Stimulated activated CD8-positive, alpha-beta memory T cell treated with anti-CD3 and anti-CD28 coated beads, Interleukin-12 subunit alpha, Interleukin-12 subunit beta, amount 100 ng/mL, for 1 hour (primary cell): ENCODE data around the gene ABHD17C.

Experiments used
- DNase-seq: peaks from one replicate; pipeline ENCODE4 v3.0.0-alpha.2; 2020; ENCODE audit warnings: low read depth

The ABHD17C gene

GRCh38 chr15:80689716-80690115 lies 5.4 kb upstream of the ABHD17C start:
- no peak for DNase-seq

GRCh38 chr15:80691575-80691974 lies 3.5 kb upstream of the ABHD17C start:
- no peak for DNase-seq

GRCh38 chr15:80693682-80694610 lies 1.2 kb upstream of the ABHD17C start:
- no peak for DNase-seq

DNA sequence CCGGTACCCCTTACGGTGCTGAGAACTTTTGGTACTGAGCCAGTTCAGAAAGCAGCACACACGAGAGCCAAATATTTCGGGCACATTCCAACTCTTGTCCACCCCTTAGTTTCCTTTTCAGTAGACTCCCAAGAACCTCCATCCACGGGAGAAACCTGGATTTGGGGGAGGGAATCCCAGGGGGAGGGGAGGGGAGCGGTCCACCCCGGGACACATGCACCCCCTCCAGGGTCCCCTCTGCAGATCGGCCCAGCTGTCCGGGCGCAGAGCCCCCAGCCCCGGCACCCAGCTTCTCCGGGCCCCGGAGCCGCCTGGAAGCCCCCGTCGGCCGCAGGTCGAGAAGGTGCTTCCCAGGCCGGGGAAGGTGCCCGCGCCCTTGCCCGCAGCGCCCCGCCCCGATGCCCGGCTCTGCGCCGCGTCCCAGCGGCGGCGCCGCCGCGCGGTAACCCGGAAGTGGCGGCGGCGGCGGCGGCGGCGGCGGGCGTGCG lies 455 bp upstream of the ABHD17C start:
- DNase-seq, result no peak

DNA sequence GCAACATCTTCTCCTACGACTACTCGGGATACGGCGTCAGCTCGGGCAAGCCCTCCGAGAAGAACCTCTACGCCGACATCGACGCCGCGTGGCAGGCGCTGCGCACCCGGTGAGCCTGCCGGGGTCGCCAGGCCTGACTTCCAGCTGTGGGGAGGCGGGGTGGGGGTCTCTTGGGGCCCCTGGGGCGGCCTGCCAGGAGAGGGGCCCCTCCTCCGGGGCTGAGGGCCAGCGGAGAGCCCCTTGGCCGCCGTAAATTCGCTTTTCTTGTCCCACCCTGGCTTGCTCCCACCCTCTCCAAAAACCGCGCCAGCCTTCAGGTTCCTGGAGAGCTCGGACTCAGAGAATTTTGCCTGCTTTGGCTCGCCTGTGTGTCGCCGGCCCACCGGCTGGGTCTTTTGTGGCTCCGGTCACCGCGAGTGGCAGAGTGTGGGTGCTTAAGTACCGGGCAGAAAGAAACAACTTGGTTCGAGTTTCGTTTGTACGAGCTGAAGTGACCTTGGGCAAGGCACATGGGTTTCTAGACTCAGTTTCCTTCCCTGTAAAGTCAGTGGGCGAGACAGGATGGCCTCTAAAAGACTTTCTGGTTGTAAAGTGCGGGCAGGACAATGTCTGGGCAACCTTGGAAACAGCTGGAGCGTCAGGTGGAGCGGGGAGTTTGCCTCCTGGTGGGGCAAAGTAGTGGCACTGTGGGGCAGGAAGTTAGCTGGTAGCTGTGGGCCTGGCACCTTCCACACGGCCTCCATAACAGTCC lies 976 bp downstream of the ABHD17C start:
- DNase-seq, result no peak

GRCh38 chr15:80697075-80697685 lies 2.1 kb downstream of the ABHD17C start:
- DNase-seq, result no peak

GRCh38 chr15:80698676-80699075 lies 3.6 kb downstream of the ABHD17C start:
- no peak for DNase-seq

DNA sequence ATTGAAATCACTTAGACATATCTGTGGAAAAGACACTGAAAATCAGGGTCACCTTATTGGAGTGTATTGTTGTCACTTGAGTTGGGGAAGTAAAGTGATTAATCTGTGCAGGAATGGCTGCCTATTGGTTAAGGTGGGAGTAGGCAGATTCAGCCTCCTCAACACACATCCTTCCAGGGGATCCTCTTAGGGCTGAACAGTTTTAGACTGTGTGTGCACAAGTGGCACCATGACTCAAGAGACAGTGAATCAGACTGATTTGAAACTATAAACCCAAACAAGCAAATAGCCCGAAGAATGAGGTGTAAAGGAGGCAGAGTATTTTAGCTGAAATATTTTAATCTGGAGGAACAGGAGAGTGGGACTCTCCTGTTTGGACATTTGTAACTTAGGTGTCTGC lies 4.9 kb downstream of the ABHD17C start:
- no peak for DNase-seq

- DNase-seq, result no peak
Measured at GRCh38 chr15:80701676-80702311, 6.7 kb downstream of the ABHD17C start.

DNA sequence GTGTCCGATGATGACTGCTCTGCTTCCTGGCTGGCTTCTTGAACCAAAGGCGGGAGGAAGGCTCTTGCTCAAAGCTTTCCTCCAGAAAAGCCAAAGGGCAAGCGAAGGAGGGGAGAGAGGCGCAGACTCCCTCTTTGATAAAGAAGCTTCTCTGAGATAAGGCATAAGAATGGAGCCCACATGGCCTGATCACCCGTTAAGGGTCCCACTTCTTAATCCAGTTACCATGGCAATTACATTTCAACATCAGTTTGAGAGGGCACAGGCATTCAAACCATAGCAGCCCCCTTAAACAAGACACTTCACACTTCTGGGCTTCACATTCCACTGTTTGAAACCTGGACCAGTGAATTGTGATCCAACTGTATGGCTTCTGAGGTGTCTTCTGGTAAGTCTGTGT lies 8.0 kb downstream of the ABHD17C start:
- DNase-seq, result no peak

DNA sequence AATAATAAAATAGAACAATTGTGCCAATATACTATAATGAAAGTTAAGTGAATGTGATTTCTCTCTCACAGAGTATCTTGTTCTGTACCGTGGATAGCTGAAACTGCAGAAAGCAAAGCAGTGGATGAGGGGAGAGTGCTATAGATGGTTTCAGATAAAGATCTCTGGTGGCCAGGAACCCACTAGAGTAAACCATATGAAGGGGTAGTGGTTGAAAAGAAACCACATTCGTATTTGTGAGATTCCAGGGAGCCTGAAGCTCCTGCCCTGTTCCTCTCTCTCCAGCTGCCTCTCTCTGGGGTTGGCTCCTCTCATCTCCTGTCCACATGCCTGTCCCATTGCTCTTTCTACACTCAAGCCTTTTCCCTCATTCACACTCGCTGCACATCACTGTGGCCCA lies 8.9 kb downstream of the ABHD17C start:
- DNase-seq, result no peak

DNA sequence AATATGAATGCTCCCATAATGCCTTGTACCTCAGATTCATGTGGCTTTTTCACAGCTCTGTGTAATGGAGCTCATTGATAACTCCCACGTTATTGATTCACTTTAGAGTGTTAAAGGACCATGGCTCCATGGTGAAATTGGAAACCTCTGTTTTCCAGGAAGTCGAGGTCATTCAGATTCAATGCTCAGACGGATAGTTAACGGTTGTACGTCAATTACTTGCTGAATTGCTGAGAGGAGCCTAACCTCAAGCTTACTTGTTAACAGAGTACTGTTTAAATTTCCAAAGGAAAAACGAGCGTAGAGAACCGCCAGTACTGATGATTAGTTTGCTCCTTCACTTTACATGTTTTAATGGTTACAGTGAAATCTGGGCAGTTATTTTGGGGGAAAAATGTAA lies 11.1 kb downstream of the ABHD17C start:
- DNase-seq, result no peak

DNA sequence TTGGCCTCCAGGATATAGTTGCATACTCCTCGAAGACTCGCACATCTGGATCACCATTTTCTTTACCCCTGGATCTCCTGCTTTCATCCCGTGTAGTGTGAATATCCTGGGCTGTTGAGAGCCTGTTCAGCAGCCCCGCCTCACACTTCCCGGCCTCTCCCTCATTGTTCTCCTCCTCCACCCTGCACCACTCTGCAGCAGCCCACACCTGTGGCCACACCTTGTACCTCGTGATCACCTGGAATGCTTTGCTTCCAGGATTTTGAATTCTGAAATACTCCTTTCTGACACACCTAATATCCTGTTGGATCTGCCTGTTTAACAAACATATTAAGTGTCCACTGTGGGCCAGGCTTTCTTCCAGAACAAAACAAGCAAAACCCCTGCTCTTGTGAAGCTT lies 14.4 kb downstream of the ABHD17C start:
- DNase-seq, result no peak

- DNase-seq, result no peak
Measured at GRCh38 chr15:80710635-80711554, 15.8 kb downstream of the ABHD17C start.

- no peak for DNase-seq
Measured at GRCh38 chr15:80711886-80712285, 16.8 kb downstream of the ABHD17C start.

GRCh38 chr15:80712956-80713355 lies 17.8 kb downstream of the ABHD17C start:
- no peak for DNase-seq

DNA sequence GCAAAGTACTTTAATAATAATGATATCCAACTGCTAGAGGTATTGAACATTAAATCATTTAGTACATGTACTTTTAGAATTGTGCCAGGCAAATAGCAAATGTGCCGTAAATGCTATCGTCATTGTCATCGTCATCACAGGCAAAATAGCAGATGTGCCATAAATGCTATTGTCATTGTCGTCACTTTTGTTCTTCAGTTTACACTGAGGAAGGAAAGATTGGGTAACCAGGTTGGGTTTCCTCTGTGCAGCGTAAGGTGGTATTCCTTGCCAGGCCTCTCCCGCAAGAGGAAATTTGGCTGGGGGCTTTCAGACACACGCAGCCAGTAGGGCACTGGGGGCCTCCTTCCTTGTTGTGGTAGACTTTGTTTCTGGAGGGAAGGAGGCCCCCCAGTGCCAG lies 26.4 kb downstream of the ABHD17C start:
- DNase-seq, result no peak

- no peak for DNase-seq
Measured at GRCh38 chr15:80722811-80723210, 27.7 kb downstream of the ABHD17C start.

GRCh38 chr15:80727196-80727595 lies 32.1 kb downstream of the ABHD17C start:
- no peak for DNase-seq

- no peak for DNase-seq
Measured at GRCh38 chr15:80727596-80727995, 32.5 kb downstream of the ABHD17C start.

- DNase-seq, result no peak
Measured at GRCh38 chr15:80730387-80730786, 35.3 kb downstream of the ABHD17C start.
